ENCODE measurements around the gene TRIO.

The TRIO gene

GRCh38 chr5:14308384-14309154 lies 165.4 kb downstream of the TRIO start:
- DNase-seq: no peak

GRCh38 chr5:14309199-14309598 lies 166.1 kb downstream of the TRIO start:
- no peak for DNase-seq

GRCh38 chr5:14309878-14310531 lies 166.9 kb downstream of the TRIO start:
- no peak for DNase-seq

- DNase-seq: no peak
Observed at GRCh38 chr5:14310901-14311300, 167.8 kb downstream of the TRIO start.

GRCh38 chr5:14313986-14314690 lies 171.0 kb downstream of the TRIO start:
- DNase-seq: no peak

- DNase-seq: no peak
Observed at GRCh38 chr5:14316471-14316870, 173.3 kb downstream of the TRIO start.

- no peak for DNase-seq
Observed at GRCh38 chr5:14319102-14319501, 176.0 kb downstream of the TRIO start.

- no peak for DNase-seq
Observed at GRCh38 chr5:14321936-14322335, 178.8 kb downstream of the TRIO start.

- no peak for DNase-seq
Observed at GRCh38 chr5:14322437-14323187, 179.5 kb downstream of the TRIO start.

GRCh38 chr5:14323466-14323865 lies 180.3 kb downstream of the TRIO start:
- no peak for DNase-seq

- no peak for DNase-seq
Observed at GRCh38 chr5:14325369-14325768, 182.2 kb downstream of the TRIO start.

GRCh38 chr5:14326035-14326903 lies 183.1 kb downstream of the TRIO start:
- no peak for DNase-seq

GRCh38 chr5:14327624-14328023 lies 184.5 kb downstream of the TRIO start:
- no peak for DNase-seq

GRCh38 chr5:14328144-14328543 lies 185.0 kb downstream of the TRIO start:
- DNase-seq: no peak

- DNase-seq: no peak
Observed at GRCh38 chr5:14330291-14330690, 187.1 kb downstream of the TRIO start.

- DNase-seq: no peak
Observed at GRCh38 chr5:14330729-14331385, 187.7 kb downstream of the TRIO start.

GRCh38 chr5:14331386-14331781 lies 188.2 kb downstream of the TRIO start:
- no peak for DNase-seq

- no peak for DNase-seq
Observed at GRCh38 chr5:14332038-14332631, 189.0 kb downstream of the TRIO start.

GRCh38 chr5:14332746-14333145 lies 189.6 kb downstream of the TRIO start:
- no peak for DNase-seq

GRCh38 chr5:14337593-14337992 lies 194.5 kb downstream of the TRIO start:
- no peak for DNase-seq

- DNase-seq: no peak
Observed at GRCh38 chr5:14339468-14339867, 196.3 kb downstream of the TRIO start.

All from activated CD4-positive, alpha-beta T cell treated with anti-CD3 and anti-CD28 coated beads for 4 hours (primary cell).